ENCODE results near the gene TEAD2. TPM values are rescaled to one million over a fixed set of nuclear protein-coding genes. Genes with fewer than 3 reads are reported as not detected.

Gene TEAD2
- total and polyA plus RNA-seq, 10 of the 15 experiments (the other 5 are each of a cell fraction or from before 2014, with no cell fraction given) = 0.04 to 0.26 (median 0.11) TPM; not detected in 3

GRCh38 chr19:49357186-49357585 lies 5.0 kb downstream of the TEAD2 start:
- H4K20me1 ChIP-seq (ENCODE audit: control insufficient read depth, insufficient read depth) = no peaks in the 10 kb centered on the region
- ATAC-seq (peak; percentile 29; the same call in 1 of the 3 replicates), DNase-seq (ENCODE audit: low read depth, low spot score) (no peak), FAIRE-seq (no peak)
- CTCF ChIA-PET = interaction anchor here (0.6 kb wide), 1 partner anchor 159 kb away, joined by 3 read pairs; no protein-coding TSS in a partner anchor
- no peak overlapping the region for H2AFZ ChIP-seq (ENCODE audit: control insufficient read depth, low read depth, low read length)
- H3K9me3 ChIP-seq (replicated peaks; ENCODE audit: control insufficient read depth, insufficient read depth, low read length) = no peaks in the 10 kb centered on the region
- intact Hi-C loops (cut with micrococcal nuclease; ENCODE audit: unreplicated experiment) (no loop called here), in situ Hi-C loops (cut with MboI) (no loop called here)
- H3K79me2 ChIP-seq (ENCODE audit: control insufficient read depth, insufficient read depth, low read length) = no peaks in the 10 kb centered on the region
- no TSS peak for BruUV-seq (replicated peaks)
- no peak overlapping the region for H3K27ac ChIP-seq (ENCODE audit: control insufficient read depth, insufficient read depth)
- POLR2A ChIA-PET = interaction anchor here (1.1 kb wide), 1 partner anchor 8 kb away, joined by 3 read pairs; no protein-coding TSS in a partner anchor
- H3K4me1 ChIP-seq (ENCODE audit: control insufficient read depth, insufficient read depth, low read length) = no peaks in the 10 kb centered on the region; the same call in 1 of the 2 replicates
- SMC1A ChIA-PET (ENCODE audit: uncharacterized antibody, unreplicated experiment) = no interaction called here
- no peak overlapping the region for H3K9ac ChIP-seq (ENCODE audit: control insufficient read depth, insufficient read depth, low read length)
- H3K4me2 ChIP-seq (ENCODE audit: control insufficient read depth, insufficient read depth) = no peak overlapping the region
- H3K36me3 ChIP-seq (ENCODE audit: control insufficient read depth in 2 of 2, insufficient read depth in 2 of 2, low read length in 1 of 2) = no peaks in the 10 kb centered on the region
- peaks cover 6 to 8% of the 10 kb centered on the region in 2 experiments; a peak in 3 of 4 replicates for H3K27me3 ChIP-seq (replicated peaks in 1 of 2; ENCODE audit: control insufficient read depth in 2 of 2, insufficient read depth in 2 of 2, low read length in 1 of 2)
- RAD21 ChIA-PET (ENCODE audit: unreplicated experiment) = no interaction called here
- WGBS (ENCODE audit: insufficient coverage, insufficient replicate concordance, low lambda C conversion rate, missing lambda C conversion rate) = 17% methylated on average over 9 of the region's 9 CpGs
- no peak overlapping the region for H3K4me3 ChIP-seq
- TF ChIP-seq SREBF2 (IDR thresholded peaks at IDR 0.05; ENCODE audit: low read length) = no peak
- no peak for TF ChIP-seq ZNF217 (IDR thresholded peaks at IDR 0.05)
- no peak for TF ChIP-seq RB1 (IDR thresholded peaks at IDR 0.05; ENCODE audit: borderline replicate concordance)
- TF ChIP-seq USF1 (IDR thresholded peaks at IDR 0.05; ENCODE audit: borderline replicate concordance, extremely low read length, insufficient read depth, low read depth, low read length) = no peak
- TF ChIP-seq CUX1 (IDR thresholded peaks at IDR 0.05; ENCODE audit: insufficient replicate concordance, low read depth, low read length) = no peak
- no peak for TF ChIP-seq ZBTB33 (IDR thresholded peaks at IDR 0.05)
- TF ChIP-seq SP1 (IDR thresholded peaks at IDR 0.05; ENCODE audit: low read depth, low read length) = no peak
- no peak for TF ChIP-seq SMARCA5 (IDR thresholded peaks at IDR 0.05)
- TF ChIP-seq ZNF687 (IDR thresholded peaks at IDR 0.05) = no peak
- no peak for TF ChIP-seq PBX3 (IDR thresholded peaks at IDR 0.05; ENCODE audit: insufficient replicate concordance, low read depth, low read length)
